GM19395 (cell line): Measurements from ENCODE around the gene MED13L.

Experiments
- ATAC-seq: cut with Tn5 transposase; IDR thresholded peaks from one replicate; pipeline ENCODE4 v1.9.1; 2021; ENCODE audit warnings: mild to moderate bottlenecking, moderate library complexity; ENCODE audit not compliant: unreplicated experiment

MED13L gene

GRCh38 chr12:116066381-116067230 lies 210.9 kb downstream of the MED13L start:
- no peak for ATAC-seq

GRCh38 chr12:116065606-116066005 lies 211.9 kb downstream of the MED13L start:
- ATAC-seq = no peak

DNA sequence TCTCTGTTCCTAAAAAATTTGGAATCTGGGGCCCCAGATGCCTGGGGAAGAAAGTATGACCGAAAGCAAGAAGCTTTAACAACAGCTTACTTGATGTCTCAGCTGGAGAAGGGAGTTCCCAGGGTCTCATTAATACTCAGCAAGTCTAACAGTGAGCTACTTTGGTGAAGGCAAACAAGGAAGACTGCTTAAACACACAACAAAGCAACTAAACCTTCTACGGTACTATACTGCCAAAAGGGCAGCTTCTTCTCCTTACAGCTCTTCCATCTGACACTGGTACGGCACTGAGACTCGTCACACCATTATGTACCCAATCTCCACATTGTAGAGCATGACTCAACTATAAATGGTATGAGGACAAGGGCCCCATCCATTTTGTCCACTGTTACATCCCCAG lies 213.0 kb downstream of the MED13L start:
- ATAC-seq = no peak

DNA sequence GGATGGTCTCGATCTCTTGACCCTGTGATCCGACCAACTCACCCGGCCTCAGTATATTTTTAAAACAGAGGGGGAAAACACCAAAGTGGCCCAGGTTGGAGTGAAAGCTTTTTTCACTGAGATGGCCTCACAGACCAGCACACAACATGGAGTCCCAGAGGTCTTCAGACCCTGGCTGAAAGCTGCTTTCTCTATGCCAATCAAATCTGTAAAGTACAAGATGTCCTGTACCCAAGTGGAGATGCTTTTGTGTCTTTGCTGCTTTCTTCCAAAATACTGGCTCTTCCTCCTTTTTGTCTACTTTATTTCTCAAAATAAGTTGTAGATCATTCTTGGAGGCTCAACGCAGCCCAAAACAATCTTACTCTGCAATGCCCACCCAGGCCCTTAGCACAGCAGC lies 214.8 kb downstream of the MED13L start:
- ATAC-seq = no peak

DNA sequence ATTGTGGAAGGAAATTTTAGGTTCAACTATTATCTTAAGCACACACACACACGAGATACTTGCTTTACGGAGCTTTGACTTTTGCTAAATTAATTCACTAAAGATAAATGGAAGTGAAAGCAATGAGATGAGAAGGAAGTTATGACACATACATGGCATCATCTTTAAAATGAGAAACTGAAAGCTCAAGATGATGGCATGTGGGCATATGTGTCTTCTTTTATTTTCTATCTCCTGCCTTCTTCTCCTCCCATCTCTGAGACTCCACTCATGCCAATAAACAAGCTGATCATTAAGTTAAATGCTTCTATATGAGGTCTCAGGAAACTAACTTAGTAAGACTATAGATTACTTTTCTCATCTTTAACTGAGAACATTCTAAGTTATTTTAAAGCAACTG lies 216.7 kb downstream of the MED13L start:
- ATAC-seq = peak; percentile 89

DNA sequence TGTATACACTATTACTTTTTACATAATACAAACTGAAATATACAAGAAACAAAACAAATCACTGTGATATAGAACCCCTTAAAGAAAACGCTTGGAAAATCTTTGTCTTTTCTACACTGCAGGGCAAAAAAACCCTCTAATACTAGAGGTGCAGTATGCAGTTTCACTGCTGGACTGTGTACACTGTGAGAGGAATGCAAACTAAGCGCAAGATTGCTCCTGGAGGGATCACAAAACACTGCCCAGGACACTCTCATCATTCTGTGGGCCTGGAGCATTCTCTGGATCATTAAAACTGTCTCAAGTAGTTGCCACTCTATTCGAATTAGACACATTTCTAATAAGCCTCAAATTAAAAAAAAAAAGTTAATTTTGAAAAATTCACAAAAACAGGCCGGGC lies 217.6 kb downstream of the MED13L start:
- ATAC-seq = no peak

DNA sequence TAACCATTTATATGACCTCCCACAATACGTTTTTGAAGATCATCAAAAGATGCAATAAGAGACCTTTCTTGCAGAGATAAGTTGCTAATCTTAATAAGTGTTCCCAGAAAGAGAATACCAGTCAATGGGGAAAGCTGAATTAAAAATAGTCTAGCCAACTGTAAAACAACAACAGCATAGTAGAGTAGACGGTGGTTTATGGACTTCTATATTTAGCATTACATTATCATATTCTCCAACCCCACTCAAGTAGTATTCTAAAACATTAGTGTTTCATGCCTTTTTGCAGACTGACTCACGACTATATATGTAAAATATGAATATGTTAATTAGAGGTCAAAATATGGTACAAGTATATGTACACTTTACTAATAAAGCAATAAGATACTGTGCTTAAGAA lies 218.9 kb downstream of the MED13L start:
- no peak for ATAC-seq

GRCh38 chr12:116057356-116057755 lies 220.1 kb downstream of the MED13L start:
- ATAC-seq = no peak

GRCh38 chr12:116055895-116056607 lies 221.4 kb downstream of the MED13L start:
- no peak for ATAC-seq

DNA sequence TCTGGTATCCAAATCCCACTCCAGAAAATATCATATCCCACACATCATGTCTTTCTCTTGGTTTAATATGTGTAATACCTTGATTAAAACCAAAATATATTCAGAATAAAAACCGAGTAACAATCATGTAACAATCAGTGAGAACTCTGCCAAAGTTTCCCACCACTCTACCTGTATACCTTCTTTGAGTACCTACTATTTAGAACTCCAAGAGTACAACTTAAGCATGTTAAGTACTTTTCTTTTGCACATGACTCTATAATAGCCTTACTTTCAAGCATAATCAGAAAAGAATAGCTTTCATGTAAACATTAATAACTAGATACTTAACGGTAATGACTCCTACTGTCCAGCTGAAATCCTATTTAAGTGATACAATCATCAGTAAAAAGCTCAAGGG lies 223.2 kb downstream of the MED13L start:
- ATAC-seq = no peak

- ATAC-seq = no peak
Measured at GRCh38 chr12:116053479-116054200, 223.9 kb downstream of the MED13L start.

GRCh38 chr12:116050275-116050674 lies 227.2 kb downstream of the MED13L start:
- no peak for ATAC-seq

DNA sequence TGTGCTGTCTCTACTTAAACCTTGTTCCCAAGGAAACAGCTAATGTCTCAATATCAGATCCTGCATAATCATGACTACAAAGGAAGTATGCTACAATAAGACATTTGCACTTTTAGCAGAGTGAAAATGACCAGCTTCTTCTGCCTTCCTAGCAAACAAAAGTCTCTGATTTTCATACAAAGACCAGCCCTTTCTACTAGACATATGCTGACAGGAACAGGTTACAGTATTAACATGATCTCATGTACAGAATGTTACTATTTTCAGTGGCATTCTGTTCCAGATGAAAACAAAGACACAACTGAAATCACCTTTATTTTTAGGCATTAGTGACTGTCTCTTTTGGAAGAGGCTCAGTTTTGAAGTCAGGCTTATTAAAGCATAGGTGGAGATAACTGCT lies 228.6 kb downstream of the MED13L start:
- no peak for ATAC-seq

- ATAC-seq = no peak
Measured at GRCh38 chr12:116046039-116046438, 231.5 kb downstream of the MED13L start.

DNA sequence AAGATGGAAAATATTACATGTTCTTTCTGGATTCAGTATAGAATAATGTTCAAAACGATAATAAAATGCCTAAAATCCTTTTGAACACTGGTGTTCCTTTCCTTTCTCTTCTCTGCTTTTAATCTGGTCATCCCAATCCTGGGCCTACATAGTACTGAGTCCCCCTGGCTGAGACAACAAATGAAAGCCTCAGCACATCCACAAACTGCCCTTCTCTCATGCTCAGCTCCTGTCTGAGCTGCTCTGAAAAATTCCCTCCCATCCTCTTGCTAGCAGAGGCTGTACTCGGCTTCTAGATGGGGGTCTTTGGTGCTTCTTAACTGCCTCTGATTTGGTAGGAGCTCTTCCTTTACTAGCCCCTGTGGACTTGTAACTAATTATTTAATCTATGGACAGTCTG lies 232.3 kb downstream of the MED13L start:
- no peak for ATAC-seq

DNA sequence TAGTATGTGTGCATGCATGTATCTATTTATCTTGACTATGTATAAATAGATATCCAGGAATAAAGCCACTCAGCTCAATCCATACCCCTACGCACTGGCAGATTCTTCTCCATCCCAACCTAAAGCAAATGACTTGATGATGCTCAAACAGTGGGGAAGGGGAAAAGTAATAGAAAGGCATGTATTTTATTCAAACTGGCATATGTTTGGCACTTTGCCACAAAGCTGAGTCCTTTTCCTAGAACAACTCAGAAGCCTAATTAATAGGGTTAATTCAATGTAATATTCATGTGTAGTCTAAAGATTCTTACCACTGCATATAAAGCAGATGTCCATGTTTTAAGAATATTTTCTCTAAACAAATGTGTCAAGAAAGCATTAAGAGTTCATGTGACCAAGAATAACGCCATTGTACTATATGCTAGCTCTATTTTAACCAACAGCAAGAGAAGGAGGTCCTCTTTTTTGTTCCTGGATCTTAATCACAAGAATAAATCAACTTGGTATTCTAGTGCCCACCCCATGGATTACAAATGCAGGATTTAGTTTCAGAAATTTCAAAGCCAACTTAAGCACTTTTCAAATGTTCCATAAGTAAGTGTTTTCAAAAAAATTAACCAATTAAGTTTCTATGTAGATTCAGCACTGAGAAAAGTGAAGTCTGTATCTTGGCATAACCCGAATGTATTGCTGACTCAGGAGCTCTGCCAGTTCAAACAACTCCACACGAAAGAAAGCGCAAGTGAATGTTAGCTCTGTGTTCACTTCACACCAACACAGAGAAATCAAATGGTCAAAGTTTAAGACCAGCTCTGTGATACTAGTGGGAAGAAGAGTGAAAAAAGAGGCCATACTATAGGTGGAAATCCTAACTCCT lies 233.6 kb downstream of the MED13L start:
- no peak for ATAC-seq

- no peak for ATAC-seq
Measured at GRCh38 chr12:116040402-116040801, 237.1 kb downstream of the MED13L start.

GRCh38 chr12:116039081-116039480 lies 238.4 kb downstream of the MED13L start:
- no peak for ATAC-seq

GRCh38 chr12:116037941-116038837 lies 239.3 kb downstream of the MED13L start:
- no peak for ATAC-seq

- ATAC-seq = no peak
Measured at GRCh38 chr12:116033765-116034164, 243.7 kb downstream of the MED13L start.
